DOHH2 (cell line): ENCODE data around the gene TMEM132D.

Source experiments
- CTCF ChIP-seq: fragments of 200-600 bp; sonication (generic); IDR thresholded peaks from one replicate; pipeline ENCODE4 v1.5.1; 2014; ENCODE audit warnings: antibody characterized with exemption, mild to moderate bottlenecking, low read depth, low read length; ENCODE audit not compliant: poor library complexity, severe bottlenecking
- EZH2phosphoT487 ChIP-seq: fragments of 200-600 bp; sonication (generic); IDR thresholded peaks from 2 replicates; pipeline ENCODE4 v1.6.1; 2017; ENCODE audit warnings: borderline replicate concordance, mild to moderate bottlenecking, antibody characterized with exemption, low read length, moderate library complexity, mixed read lengths

GRCh38 chr12:129064209-129064855 lies 839.5 kb downstream of the TMEM132D start:
- TF ChIP-seq CTCF = no peak
- TF ChIP-seq EZH2phosphoT487 = no peak
